Astrocyte (in vitro differentiated cells and primary cell): Measurements from ENCODE around the gene OSR1. TPM values are rescaled to one million over a fixed set of nuclear protein-coding genes. Genes with fewer than 3 reads are reported as not detected.
"Not testable (repeated sequence)": the region's sequence is repeated elsewhere in the genome, so short reads cannot be mapped to it uniquely, and the experiment has no call there.

Experiments used
- DNase-seq: peaks from one replicate; pipeline ENCODE4 v3.0.0-alpha.2; 2010; ENCODE audit warnings: low read depth
- FAIRE-seq: peaks from 2 replicates; lab custom pipeline; 2011; peaks lifted over from hg19 to GRCh38; lab: Jason Lieb, UNC
- H2AFZ ChIP-seq: 2 replicates; pipeline ENCODE4 v1.6.0; 2012; ENCODE audit warnings: low read depth, low read length, inconsistent platforms
- H3K27ac ChIP-seq: 2 replicates; pipeline ENCODE4 v1.5.1; 2011; ENCODE audit warnings: low read depth, low read length, inconsistent platforms
- H3K27me3 ChIP-seq: 2 replicates; pipeline ENCODE4 v1.6.0; 2011; ENCODE audit warnings: low read length, inconsistent platforms; ENCODE audit not compliant: insufficient read depth
- H3K36me3 ChIP-seq: 2 replicates; pipeline ENCODE4 v1.5.1; 2011; ENCODE audit warnings: low read length, inconsistent platforms; ENCODE audit not compliant: insufficient read depth
- H3K4me1 ChIP-seq: 2 replicates; pipeline ENCODE4 v1.5.1; 2011; ENCODE audit warnings: low read length, inconsistent platforms; ENCODE audit not compliant: insufficient read depth
- H3K4me2 ChIP-seq: 2 replicates; pipeline ENCODE4 v1.6.0; 2012; ENCODE audit warnings: low read length, inconsistent platforms
- H3K4me3 ChIP-seq: 2 replicates; pipeline ENCODE4 v1.5.1; 2011; ENCODE audit warnings: low read depth, mild to moderate bottlenecking, low read length, inconsistent platforms; ENCODE audit not compliant: insufficient read depth
- H3K79me2 ChIP-seq: 2 replicates; pipeline ENCODE4 v1.6.0; 2012; ENCODE audit warnings: mild to moderate bottlenecking, low read length, inconsistent platforms; ENCODE audit not compliant: insufficient read depth
- H3K9ac ChIP-seq: 2 replicates; pipeline ENCODE4 v1.6.0; 2012; ENCODE audit warnings: mild to moderate bottlenecking, low read length, inconsistent platforms
- H3K9me3 ChIP-seq: 2 replicates; pipeline ENCODE4 v1.5.1; 2012; ENCODE audit warnings: low read depth, mild to moderate bottlenecking, low read length, inconsistent platforms; ENCODE audit not compliant: insufficient read depth
- H4K20me1 ChIP-seq: 2 replicates; pipeline ENCODE4 v1.6.0; 2012; ENCODE audit warnings: low read length, inconsistent platforms; ENCODE audit not compliant: insufficient read depth
- H3K27ac Mint-ChIP-seq: one replicate; pipeline ENCODE4 v1.8.0; 2021; ENCODE audit warnings: mild to moderate bottlenecking, mixed read lengths; ENCODE audit not compliant: unreplicated experiment
- H3K27me3 Mint-ChIP-seq: one replicate; pipeline ENCODE4 v1.8.0; 2021; ENCODE audit warnings: low read depth, mixed read lengths; ENCODE audit not compliant: unreplicated experiment
- H3K36me3 Mint-ChIP-seq: one replicate; pipeline ENCODE4 v1.8.0; 2021; ENCODE audit warnings: low read depth, mixed read lengths; ENCODE audit not compliant: unreplicated experiment
- H3K4me1 Mint-ChIP-seq: one replicate; pipeline ENCODE4 v1.8.0; 2021; ENCODE audit warnings: low read depth, mixed read lengths; ENCODE audit not compliant: unreplicated experiment
- H3K4me3 Mint-ChIP-seq: one replicate; pipeline ENCODE4 v1.8.0; 2021; ENCODE audit warnings: mild to moderate bottlenecking, moderate library complexity, mixed read lengths; ENCODE audit not compliant: unreplicated experiment
- H3K9me3 Mint-ChIP-seq: one replicate; pipeline ENCODE4 v1.8.0; 2021; ENCODE audit warnings: mild to moderate bottlenecking, mixed read lengths; ENCODE audit not compliant: unreplicated experiment
- CTCF ChIP-seq: IDR thresholded peaks from 2 replicates; pipeline ENCODE4 v1.5.1; 2011; ENCODE audit warnings: low read depth, mild to moderate bottlenecking, inconsistent platforms, low read length, moderate library complexity; ENCODE audit not compliant: insufficient read depth
- EZH2 ChIP-seq: IDR thresholded peaks from 2 replicates; pipeline ENCODE4 v1.6.1; 2012; ENCODE audit warnings: mild to moderate bottlenecking, low read length, inconsistent platforms; ENCODE audit not compliant: insufficient read depth
- total RNA-seq: library from RNA; stranded (reverse); gene quantifications from 2 replicates; pipeline ENCODE4 v1.2.1, GENCODE V29; 2021

Gene OSR1
- total RNA-seq, 1 donor from 2014 or later, result 1.0 TPM

GRCh38 chr2:19313553-19313952 lies 44.9 kb downstream of the OSR1 start:
- DNase-seq (no peak), FAIRE-seq (no peak)
- Histone ChIP-seq H3K79me2 (no peaks in the 10 kb centered on the region), H3K36me3 (no peaks in the 10 kb centered on the region), H3K4me3 (no peak overlapping the region), H3K9ac (no peak overlapping the region), H4K20me1 (no peaks in the 10 kb centered on the region), H3K27ac (no peak overlapping the region), H2AFZ (no peak overlapping the region), H3K27me3 (no peaks in the 10 kb centered on the region), H3K4me2 (no peak overlapping the region), H3K4me1 (no peaks in the 10 kb centered on the region), H3K9me3 (no peaks in the 10 kb centered on the region)
- Mint-ChIP-seq H3K4me3 (no peak overlapping the region), H3K27me3 (peaks cover 2% of the 10 kb centered on the region), H3K4me1 (no peaks in the 10 kb centered on the region), H3K9me3 (no peaks in the 10 kb centered on the region), H3K27ac (no peak overlapping the region), H3K36me3 (no peaks in the 10 kb centered on the region)
- TF ChIP-seq EZH2 (no peak), CTCF (no peak)

GRCh38 chr2:19312949-19313348 lies 45.5 kb downstream of the OSR1 start:
- Histone ChIP-seq H3K4me1 (no peaks in the 10 kb centered on the region), H3K36me3 (no peaks in the 10 kb centered on the region), H3K27ac (no peak overlapping the region), H2AFZ (no peak overlapping the region), H3K9ac (no peak overlapping the region), H3K27me3 (no peaks in the 10 kb centered on the region), H3K4me2 (no peak overlapping the region), H3K9me3 (no peaks in the 10 kb centered on the region), H3K4me3 (no peak overlapping the region), H4K20me1 (no peaks in the 10 kb centered on the region), H3K79me2 (no peaks in the 10 kb centered on the region)
- peak; percentile 33 for TF ChIP-seq CTCF
- no peak for TF ChIP-seq EZH2
- H3K9me3 Mint-ChIP-seq, result no peaks in the 10 kb centered on the region
- FAIRE-seq, result peak; percentile 66
- peaks cover 4% of the 10 kb centered on the region for H3K27me3 Mint-ChIP-seq
- DNase-seq, result peak; percentile 21
- no peaks in the 10 kb centered on the region for H3K36me3 Mint-ChIP-seq
- H3K27ac Mint-ChIP-seq, result no peak overlapping the region
- no peak overlapping the region for H3K4me3 Mint-ChIP-seq
- H3K4me1 Mint-ChIP-seq, result no peaks in the 10 kb centered on the region

- H3K9ac ChIP-seq, H3K27ac Mint-ChIP-seq, H4K20me1 ChIP-seq, H2AFZ ChIP-seq, H3K79me2 ChIP-seq, FAIRE-seq, H3K4me3 ChIP-seq, DNase-seq, H3K36me3 ChIP-seq, H3K9me3 ChIP-seq, H3K4me1 Mint-ChIP-seq, H3K4me3 Mint-ChIP-seq, H3K9me3 Mint-ChIP-seq, H3K27me3 Mint-ChIP-seq, H3K36me3 Mint-ChIP-seq, H3K4me1 ChIP-seq, H3K27ac ChIP-seq, H3K4me2 ChIP-seq, H3K27me3 ChIP-seq: not testable (repeated sequence)
These were observed 52.4 kb downstream of the OSR1 start for GRCh38 chr2:19306065-19306464.

- not testable (repeated sequence) for H3K9me3 ChIP-seq, H3K36me3 Mint-ChIP-seq, H3K27ac ChIP-seq, H3K4me2 ChIP-seq, H3K9ac ChIP-seq, H3K36me3 ChIP-seq, H3K27me3 Mint-ChIP-seq, DNase-seq, H3K4me3 Mint-ChIP-seq, H3K9me3 Mint-ChIP-seq, H3K4me1 Mint-ChIP-seq, H3K27ac Mint-ChIP-seq, H3K4me3 ChIP-seq, H2AFZ ChIP-seq, FAIRE-seq, H3K79me2 ChIP-seq, H4K20me1 ChIP-seq, H3K27me3 ChIP-seq, H3K4me1 ChIP-seq
These were observed 52.9 kb downstream of the OSR1 start for GRCh38 chr2:19305400-19306055.
